ENCODE results near the gene RPTOR.

RPTOR gene

GRCh38 chr17:80845863-80846671 is 301.4 kb downstream of the RPTOR start:
- no peak for DNase-seq (ENCODE audit: low read depth in 2 of 2)

- no peak for DNase-seq (ENCODE audit: low read depth in 2 of 2)
Observed at GRCh38 chr17:80846932-80847331, 302.3 kb downstream of the RPTOR start.

- DNase-seq (ENCODE audit: low read depth in 2 of 2), result peak in 1 of 2 donors; percentile 53
Observed at GRCh38 chr17:80847496-80848230, 303.0 kb downstream of the RPTOR start.

GRCh38 chr17:80848449-80849102 is 303.9 kb downstream of the RPTOR start:
- no peak for DNase-seq (ENCODE audit: low read depth in 2 of 2)

- no peak for DNase-seq (ENCODE audit: low read depth in 2 of 2)
Observed at GRCh38 chr17:80849119-80849518, 304.5 kb downstream of the RPTOR start.

GRCh38 chr17:80850109-80850508 is 305.5 kb downstream of the RPTOR start:
- DNase-seq (ENCODE audit: low read depth in 2 of 2), result no peak

- DNase-seq (ENCODE audit: low read depth in 2 of 2), result no peak
Observed at GRCh38 chr17:80850817-80851216, 306.2 kb downstream of the RPTOR start.

GRCh38 chr17:80851277-80851925 is 306.8 kb downstream of the RPTOR start:
- DNase-seq (ENCODE audit: low read depth in 2 of 2), result no peak

- DNase-seq (ENCODE audit: low read depth in 2 of 2), result no peak
Observed at GRCh38 chr17:80852476-80853015, 307.9 kb downstream of the RPTOR start.

- DNase-seq (ENCODE audit: low read depth in 2 of 2), result no peak
Observed at GRCh38 chr17:80853076-80853475, 308.4 kb downstream of the RPTOR start.

- DNase-seq (ENCODE audit: low read depth in 2 of 2), result no peak
Observed at GRCh38 chr17:80854220-80854619, 309.6 kb downstream of the RPTOR start.

- DNase-seq (ENCODE audit: low read depth in 2 of 2), result no peak
Observed at GRCh38 chr17:80855196-80855947, 310.7 kb downstream of the RPTOR start.

GRCh38 chr17:80855948-80856862 is 311.6 kb downstream of the RPTOR start:
- DNase-seq (ENCODE audit: low read depth in 2 of 2), result peak; percentile 85 to 88

- DNase-seq (ENCODE audit: low read depth in 2 of 2), result no peak
Observed at GRCh38 chr17:80856863-80857755, 312.5 kb downstream of the RPTOR start.

GRCh38 chr17:80857756-80858171 is 313.1 kb downstream of the RPTOR start:
- no peak for DNase-seq (ENCODE audit: low read depth in 2 of 2)

GRCh38 chr17:80858301-80859001 is 313.8 kb downstream of the RPTOR start:
- no peak for DNase-seq (ENCODE audit: low read depth in 2 of 2)

- DNase-seq (ENCODE audit: low read depth in 2 of 2), result no peak
Observed at GRCh38 chr17:80859002-80859941, 314.6 kb downstream of the RPTOR start.

Measured in stimulated activated CD4-positive, alpha-beta T cell treated with anti-CD3 and anti-CD28 coated beads, Interleukin-15, amount 100 ng/mL, for 48 hours (primary cell).